HG03442 (cell line): ENCODE results near the gene NFX1.
"Not testable (repeated sequence)": the region's sequence is repeated elsewhere in the genome, so short reads cannot be mapped to it uniquely, and the experiment has no call there.

Experiments
- ATAC-seq: cut with Tn5 transposase; IDR thresholded peaks from one replicate; pipeline ENCODE4 v1.9.1; 2021; ENCODE audit warnings: mild to moderate bottlenecking, moderate library complexity; ENCODE audit not compliant: unreplicated experiment

NFX1 gene

GRCh38 chr9:33307067-33307466 is 16.8 kb downstream of the NFX1 start:
- ATAC-seq = no peak

GRCh38 chr9:33309903-33310302 is 19.6 kb downstream of the NFX1 start:
- no peak for ATAC-seq

- ATAC-seq = no peak
Observed at GRCh38 chr9:33310748-33311147, 20.4 kb downstream of the NFX1 start.

GRCh38 chr9:33311953-33312352 is 21.6 kb downstream of the NFX1 start:
- ATAC-seq = no peak

GRCh38 chr9:33315371-33315770 is 25.1 kb downstream of the NFX1 start:
- no peak for ATAC-seq

- ATAC-seq = not testable (repeated sequence)
Observed at GRCh38 chr9:33317136-33317535, 26.8 kb downstream of the NFX1 start.

GRCh38 chr9:33318225-33318624 is 27.9 kb downstream of the NFX1 start:
- no peak for ATAC-seq

- ATAC-seq = no peak
Observed at GRCh38 chr9:33318781-33319180, 28.5 kb downstream of the NFX1 start.

GRCh38 chr9:33320230-33320567 is 29.9 kb downstream of the NFX1 start:
- no peak for ATAC-seq

GRCh38 chr9:33320568-33321261 is 30.4 kb downstream of the NFX1 start:
- ATAC-seq = no peak

GRCh38 chr9:33329117-33329563 is 38.8 kb downstream of the NFX1 start:
- ATAC-seq = no peak

GRCh38 chr9:33329979-33330378 is 39.7 kb downstream of the NFX1 start:
- ATAC-seq = no peak

- ATAC-seq = no peak
Observed at GRCh38 chr9:33331377-33331891, 41.1 kb downstream of the NFX1 start.

GRCh38 chr9:33332011-33332410 is 41.7 kb downstream of the NFX1 start:
- ATAC-seq = no peak

- not testable (repeated sequence) for ATAC-seq
Observed at GRCh38 chr9:33332956-33333355, 42.6 kb downstream of the NFX1 start.

GRCh38 chr9:33340186-33340585 is 49.9 kb downstream of the NFX1 start:
- no peak for ATAC-seq

GRCh38 chr9:33341182-33341581 is 50.9 kb downstream of the NFX1 start:
- ATAC-seq = no peak

- ATAC-seq = no peak
Observed at GRCh38 chr9:33344145-33344544, 53.8 kb downstream of the NFX1 start.

- no peak for ATAC-seq
Observed at GRCh38 chr9:33346564-33346963, 56.2 kb downstream of the NFX1 start.

- no peak for ATAC-seq
Observed at GRCh38 chr9:33348998-33349397, 58.7 kb downstream of the NFX1 start.

GRCh38 chr9:33349743-33350142 is 59.4 kb downstream of the NFX1 start:
- no peak for ATAC-seq

GRCh38 chr9:33350310-33350709 is 60.0 kb downstream of the NFX1 start:
- no peak for ATAC-seq

GRCh38 chr9:33351547-33351946 is 61.2 kb downstream of the NFX1 start:
- no peak for ATAC-seq
